DMS79 treated with DMSO at 0.1 percent for 48 hours (cell line): Measurements from ENCODE around the gene RAPGEF1.
"Not testable (repeated sequence)": the region's sequence is repeated elsewhere in the genome, so short reads cannot be mapped to it uniquely, and the experiment has no call there.

Source experiments
- DNase-seq: peaks from one replicate; lab custom pipeline; 2025; lab: John Stamatoyannopoulos, UW

The RAPGEF1 gene

DNA sequence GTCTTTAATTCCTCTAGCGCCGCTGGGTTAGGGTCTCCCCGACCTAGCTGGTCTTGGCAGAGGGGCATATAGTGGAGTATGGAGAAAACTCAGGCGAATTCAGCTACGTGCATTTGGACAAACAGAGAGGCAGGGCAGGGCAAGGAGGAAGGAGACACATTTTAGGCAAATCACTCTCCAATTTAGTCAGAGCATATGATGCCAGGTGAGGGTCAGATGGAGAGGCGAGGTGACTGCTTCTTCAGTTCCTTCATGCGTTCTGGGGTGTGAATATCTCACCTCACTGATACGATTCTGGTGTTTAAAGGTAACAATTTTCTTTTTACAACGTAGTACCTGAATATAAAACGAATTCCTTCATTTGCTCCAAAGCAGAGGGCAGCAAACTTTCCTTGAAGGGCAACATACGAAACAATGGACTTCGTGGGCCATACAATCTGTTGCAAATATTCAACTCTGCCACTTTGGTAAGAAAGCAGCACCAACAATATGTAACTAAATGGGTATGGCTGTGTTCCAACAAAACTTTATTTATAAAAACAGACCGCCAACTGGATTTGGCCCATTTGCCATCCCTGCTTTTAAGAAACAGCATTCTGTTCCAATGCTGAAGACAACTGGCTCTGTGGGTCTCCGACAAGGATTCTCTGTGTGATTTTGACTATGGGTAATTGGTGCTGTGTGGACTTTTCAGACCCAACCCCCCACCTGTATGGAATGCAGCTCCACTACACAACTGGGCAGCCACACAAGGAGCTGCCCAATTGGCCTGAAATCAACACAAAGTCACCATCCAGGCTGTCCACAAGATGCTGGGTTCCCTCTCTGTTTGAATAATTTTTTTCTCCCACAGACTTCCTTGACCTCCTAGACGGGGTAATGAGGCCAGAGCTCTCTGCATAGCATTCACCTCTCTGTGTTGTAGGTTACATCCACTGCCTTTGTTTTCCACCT, 53.8 kb downstream of the RAPGEF1 start:
- no peak for DNase-seq

GRCh38 chr9:131683094-131683493, 56.8 kb downstream of the RAPGEF1 start:
- DNase-seq: not testable (repeated sequence)

GRCh38 chr9:131682261-131682660, 57.6 kb downstream of the RAPGEF1 start:
- no peak for DNase-seq

DNA sequence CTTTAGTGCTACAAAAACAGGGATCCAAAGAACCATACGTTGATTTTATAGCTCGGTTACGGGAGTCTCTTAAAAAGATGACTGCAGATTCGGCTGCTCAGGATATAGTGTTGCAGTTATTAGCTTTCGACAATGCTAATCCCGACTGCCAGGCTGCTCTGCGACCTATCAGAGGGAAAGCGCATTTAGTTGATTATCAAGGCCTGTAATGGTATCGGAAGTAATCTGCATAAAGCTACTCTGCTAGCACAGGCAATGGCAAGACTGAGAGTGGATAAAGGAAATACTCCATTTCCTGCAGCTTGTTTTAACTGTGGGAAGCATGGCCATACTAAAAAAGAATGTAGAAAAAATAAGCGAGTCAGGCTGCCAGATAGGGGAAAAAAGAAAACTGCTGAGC, 58.0 kb downstream of the RAPGEF1 start:
- not testable (repeated sequence) for DNase-seq

GRCh38 chr9:131681108-131681507, 58.8 kb downstream of the RAPGEF1 start:
- not testable (repeated sequence) for DNase-seq

GRCh38 chr9:131679261-131680020, 60.4 kb downstream of the RAPGEF1 start:
- DNase-seq: no peak

DNA sequence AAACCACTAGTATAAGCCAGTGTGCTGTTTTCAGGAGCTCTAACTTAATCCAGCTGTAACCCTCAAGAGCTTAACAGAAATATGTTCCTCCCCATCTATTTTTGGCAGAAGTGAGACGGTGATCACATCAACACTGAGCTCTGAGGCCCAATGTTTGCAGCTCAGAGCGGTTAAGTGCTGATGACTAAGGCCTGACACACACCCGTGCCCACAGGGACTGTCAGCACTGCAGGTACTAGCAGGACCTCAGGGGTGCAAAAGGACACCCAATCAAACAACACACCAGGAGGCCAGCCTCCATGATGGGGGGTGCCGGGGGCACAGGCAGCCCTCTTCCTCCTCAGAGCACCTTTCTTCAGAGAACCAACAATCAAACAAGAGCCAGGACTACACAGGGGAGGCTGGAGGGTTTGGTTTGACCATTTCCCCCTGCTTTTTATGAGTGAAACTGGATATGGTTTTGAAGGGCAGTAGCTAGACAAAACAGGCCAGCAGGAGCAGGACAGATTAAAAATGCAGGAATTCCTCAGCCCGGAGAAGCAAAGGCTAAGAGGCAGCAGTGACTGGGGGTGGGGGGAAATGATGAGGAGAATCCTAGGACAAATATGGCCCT, 61.3 kb downstream of the RAPGEF1 start:
- DNase-seq: no peak

DNA sequence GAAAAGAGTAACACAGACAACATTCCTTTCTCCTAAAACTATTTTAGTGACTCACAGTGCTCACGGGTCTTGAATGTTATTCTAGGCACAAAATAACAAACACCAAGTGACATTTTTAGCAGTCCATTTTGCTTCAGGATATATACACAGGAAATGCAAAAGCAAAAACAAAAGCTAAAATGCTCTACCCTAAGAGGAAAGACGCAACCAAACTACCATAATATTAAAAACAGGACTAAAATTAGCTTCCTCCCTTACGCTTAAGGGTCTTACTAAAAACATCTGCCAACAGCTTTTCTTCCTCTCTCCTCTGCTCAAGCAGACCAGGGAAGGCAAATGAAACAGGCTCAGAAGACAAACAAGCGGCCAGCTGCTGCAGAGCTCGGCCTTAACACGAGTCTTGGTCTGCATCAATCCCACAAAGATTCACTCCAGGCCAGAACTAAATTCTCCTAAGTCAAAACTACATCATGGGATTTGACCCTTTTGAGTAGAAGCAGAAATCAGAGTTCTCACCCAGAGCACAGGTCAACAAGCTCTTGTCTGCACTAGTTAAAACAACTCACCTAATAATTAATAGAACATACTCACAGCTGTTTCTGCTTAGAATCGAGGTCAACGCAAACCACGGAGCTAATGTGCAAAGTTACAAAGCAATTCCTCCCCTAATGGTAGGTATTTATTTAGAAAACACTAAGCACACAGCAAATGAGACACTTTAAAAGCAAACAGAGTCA, 62.3 kb downstream of the RAPGEF1 start:
- no peak for DNase-seq

DNA sequence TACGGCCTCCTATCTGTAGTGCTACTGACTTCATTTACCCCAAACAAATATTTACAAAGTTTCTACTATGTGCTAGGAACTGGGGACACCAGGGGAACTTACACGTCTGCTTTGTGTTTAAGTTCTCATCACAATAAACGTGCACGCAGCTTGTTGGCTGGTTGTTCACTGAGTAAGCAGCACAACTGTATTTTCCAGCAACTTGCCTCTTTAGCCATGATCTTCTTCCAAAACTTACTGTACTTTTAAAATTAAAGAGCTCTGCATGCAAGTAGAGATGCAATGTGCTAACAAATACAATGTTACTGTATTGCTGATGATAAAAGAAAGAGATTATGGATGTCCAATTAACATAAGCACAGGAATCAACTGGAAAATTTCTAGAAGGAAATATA, 62.8 kb downstream of the RAPGEF1 start:
- DNase-seq: no peak

DNA sequence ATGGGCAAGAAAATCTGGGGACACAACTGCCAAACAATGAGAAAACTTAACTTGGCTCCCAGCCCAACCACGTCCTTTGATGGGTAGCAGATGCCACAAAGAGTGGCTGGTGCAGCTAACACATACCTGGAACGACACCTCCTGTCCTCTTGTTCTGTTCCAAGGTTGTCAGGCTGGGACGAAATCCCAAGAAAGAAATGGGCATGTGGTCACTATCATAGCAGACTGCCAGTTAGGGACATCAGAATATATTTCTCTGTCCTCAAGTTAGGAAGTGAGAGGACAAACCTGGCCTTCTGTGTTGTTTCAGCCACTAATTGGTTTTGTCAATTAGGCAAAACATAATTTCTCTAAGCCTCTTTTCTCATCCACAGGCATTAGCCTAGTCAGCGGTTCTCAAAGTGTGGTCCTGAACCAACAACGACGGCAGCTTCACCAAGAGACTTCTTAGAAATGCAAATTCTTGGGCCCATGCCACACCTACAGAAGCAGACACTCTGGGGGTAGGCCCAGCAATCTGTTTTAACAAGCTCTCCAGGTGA, 63.4 kb downstream of the RAPGEF1 start:
- peak; percentile 17 for DNase-seq

DNA sequence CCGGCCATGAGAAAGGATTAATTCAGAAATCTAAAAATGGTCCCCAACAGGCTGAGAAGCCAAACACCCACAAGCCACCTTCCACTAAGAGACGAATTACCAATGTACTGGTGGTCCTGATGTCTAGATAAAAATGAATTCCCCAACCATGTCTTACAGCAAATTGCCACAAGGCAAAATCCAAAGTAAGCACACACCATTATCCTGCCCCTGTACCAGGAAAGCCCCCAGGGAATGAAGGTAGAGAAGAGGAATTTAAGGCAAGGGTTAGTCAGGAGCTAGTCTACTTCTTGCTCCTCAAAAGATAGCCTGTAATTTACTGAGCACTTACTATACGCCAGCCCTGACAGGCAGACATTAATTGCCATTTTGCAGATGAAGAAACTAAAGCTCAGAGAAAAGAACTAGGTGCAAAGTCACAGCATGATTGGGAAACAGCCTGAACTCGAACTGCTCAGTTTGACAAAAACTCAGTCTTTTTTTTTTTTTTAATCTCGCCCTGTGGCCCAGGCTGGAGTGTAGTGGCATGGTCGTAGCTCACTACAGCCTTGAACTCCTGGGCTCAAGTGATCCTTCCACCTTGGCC, 64.3 kb downstream of the RAPGEF1 start:
- DNase-seq: no peak

GRCh38 chr9:131674425-131675421, 65.2 kb downstream of the RAPGEF1 start:
- DNase-seq: no peak

DNA sequence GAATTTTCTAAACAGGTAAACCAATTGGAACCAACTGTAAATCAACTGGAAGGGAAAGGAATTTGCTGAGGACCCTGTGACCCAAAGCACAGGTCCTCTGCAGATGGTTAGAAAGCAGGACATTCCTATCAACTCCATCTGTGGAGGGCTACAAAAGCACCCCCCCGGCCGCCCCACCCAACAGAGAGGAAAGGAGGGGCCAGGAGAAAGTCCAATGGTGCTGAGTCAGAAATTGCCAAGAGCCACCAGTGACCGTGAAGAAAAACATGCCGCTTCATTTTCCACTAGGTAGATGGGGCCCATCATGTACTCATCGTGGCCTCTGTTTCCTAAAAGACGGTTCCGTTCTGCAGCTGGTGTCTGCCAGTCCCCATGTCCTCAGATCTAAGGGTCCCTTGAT, 66.3 kb downstream of the RAPGEF1 start:
- no peak for DNase-seq

GRCh38 chr9:131673068-131673467, 66.8 kb downstream of the RAPGEF1 start:
- no peak for DNase-seq

GRCh38 chr9:131672451-131672850, 67.4 kb downstream of the RAPGEF1 start:
- no peak for DNase-seq

DNA sequence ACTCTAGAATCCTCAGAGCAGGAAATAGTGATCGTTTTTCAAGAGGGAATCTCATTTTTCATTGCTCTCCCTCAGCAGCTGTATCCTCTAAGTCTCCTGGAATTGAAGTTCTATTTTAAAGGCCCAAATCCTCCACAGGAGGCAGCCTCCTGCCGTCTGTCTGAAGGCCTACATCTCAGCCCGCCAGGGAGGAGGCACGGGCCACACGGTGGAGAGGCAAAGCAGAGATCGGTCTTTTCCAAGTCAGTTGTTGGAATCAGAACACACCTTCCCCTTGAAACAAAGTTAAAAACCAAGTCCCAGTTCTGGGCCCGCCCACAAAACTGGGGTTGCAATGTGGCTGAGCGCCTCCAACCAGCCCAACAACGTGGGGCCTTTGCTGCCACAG, 68.7 kb downstream of the RAPGEF1 start:
- DNase-seq: no peak

GRCh38 chr9:131670247-131671132, 69.4 kb downstream of the RAPGEF1 start:
- DNase-seq: no peak

- peak; percentile 16 for DNase-seq
These were observed 70.4 kb downstream of the RAPGEF1 start for GRCh38 chr9:131669269-131670157.
